ENCODE data around the gene LIMCH1.

- no peak for TF ChIP-seq CBX5 (IDR thresholded peaks at IDR 0.05; ENCODE audit: low read depth, low read length)
- no peak for TF ChIP-seq ASH2L (IDR thresholded peaks at IDR 0.05; ENCODE audit: low read length)
- no peak for TF ChIP-seq USF2 (IDR thresholded peaks at IDR 0.05; ENCODE audit: low read length)
- TF ChIP-seq GABPA (IDR thresholded peaks at IDR 0.05; ENCODE audit: borderline replicate concordance, insufficient read depth, low read length) = no peak
- TF ChIP-seq CTCF (IDR thresholded peaks at IDR 0.05; ENCODE audit: control extremely low read depth in 1 of 3, insufficient read depth in 1 of 3, low read depth in 1 of 3, low read length in 3 of 3) = no peak
Observed at GRCh38 chr4:41646862-41647261, 108.9 kb downstream of the LIMCH1 start.
